OCI-LY7 (cell line): ENCODE data around the gene INTS1. TPM values are rescaled to one million over a fixed set of nuclear protein-coding genes. Genes with fewer than 3 reads are reported as not detected.

Experiments
- BruUV-seq: library from RNA; stranded (reverse); fragments of 400-500 nt; replicated peaks from 2 replicates; lab custom pipeline; 2021; lab: Mats Ljungman, UMichigan
- CTCF ChIA-PET: fragments of 300-600 bp; sonication (Branson Sonifier 250); formaldehyde crosslinking; loops from one replicate; lab custom pipeline; 2022; ENCODE audit warnings: antibody characterized with exemption; ENCODE audit not compliant: unreplicated experiment; lab: Charles Lee
- POLR2A ChIA-PET: fragments of 300-600 bp; sonication (Branson Sonifier 250); formaldehyde crosslinking; loops from one replicate; lab custom pipeline; 2022; ENCODE audit warnings: antibody characterized with exemption; lab: Charles Lee
- DNase-seq: peaks from one replicate; pipeline ENCODE4 v3.0.0-alpha.2; 2015; ENCODE audit warnings: low spot score
- H2AFZ ChIP-seq: fragments of 200-600 bp; sonication (generic), shearing (Covaris generic); 2 replicates; pipeline ENCODE4 v1.6.1; 2014; ENCODE audit warnings: mild to moderate bottlenecking, antibody characterized with exemption, low read length, moderate library complexity
- H3K27ac ChIP-seq: fragments of 200-600 bp; sonication (generic); 2 replicates; pipeline ENCODE4 v1.5.1; 2014; ENCODE audit warnings: mixed run types, low read depth, mild to moderate bottlenecking, moderate library complexity, low read length, inconsistent platforms; ENCODE audit not compliant: poor library complexity, severe bottlenecking
- H3K36me3 ChIP-seq: fragments of 200-600 bp; sonication (generic); 2 replicates; pipeline ENCODE4 v1.6.1; 2014; ENCODE audit warnings: mild to moderate bottlenecking, antibody characterized with exemption, low read length, moderate library complexity, mixed read lengths; ENCODE audit not compliant: insufficient read depth
- H3K4me1 ChIP-seq: fragments of 200-600 bp; sonication (generic); 2 replicates; pipeline ENCODE4 v1.5.1; 2014; ENCODE audit warnings: mild to moderate bottlenecking, low read length; ENCODE audit not compliant: insufficient read depth, poor library complexity, severe bottlenecking
- H3K4me2 ChIP-seq: fragments of 200-600 bp; sonication (generic); 2 replicates; pipeline ENCODE4 v1.6.1; 2014; ENCODE audit warnings: mild to moderate bottlenecking, low read length
- H3K4me3 ChIP-seq: fragments of 200-600 bp; sonication (generic); 2 replicates; pipeline ENCODE4 v1.5.1; 2014; ENCODE audit warnings: mild to moderate bottlenecking, low read depth, low read length; ENCODE audit not compliant: poor library complexity, severe bottlenecking
- H3K79me2 ChIP-seq: fragments of 200-600 bp; sonication (generic); 2 replicates; pipeline ENCODE4 v1.6.1; 2016; ENCODE audit warnings: low read depth, mild to moderate bottlenecking, low read length, moderate library complexity, mixed read lengths; ENCODE audit not compliant: insufficient read depth
- H3K9me2 ChIP-seq: fragments of 200-600 bp; sonication (generic); 2 replicates; pipeline ENCODE4 v1.6.1; 2016; ENCODE audit warnings: mild to moderate bottlenecking, low read length, mixed read lengths; ENCODE audit not compliant: insufficient read depth
- H3K9me3 ChIP-seq: fragments of 200-600 bp; sonication (generic); 2 replicates; pipeline ENCODE4 v1.6.1; 2014; ENCODE audit warnings: mild to moderate bottlenecking, mixed run types, low read length, mixed read lengths
- H4K20me1 ChIP-seq: fragments of 200-600 bp; sonication (generic); 2 replicates; pipeline ENCODE4 v1.6.1; 2014; ENCODE audit warnings: mild to moderate bottlenecking, antibody characterized with exemption, low read length, moderate library complexity, mixed read lengths; ENCODE audit not compliant: insufficient read depth
- EZH2phosphoT487 ChIP-seq: fragments of 200-600 bp; sonication (generic); IDR thresholded peaks from 2 replicates; pipeline ENCODE4 v1.6.1; 2018; ENCODE audit warnings: low read depth, borderline replicate concordance, mild to moderate bottlenecking, mixed run types, antibody characterized with exemption, low read length, moderate library complexity, mixed read lengths
- intact Hi-C: fragments of 100-400 bp; cut with micrococcal nuclease; formaldehyde crosslinking; loops from one replicate; pipeline ENCODE4 v1.10.0; 2022; ENCODE audit not compliant: unreplicated experiment
- total RNA-seq, 2 experiments: library from RNA; depleted of rRNA in 1 of 2; stranded (reverse); fragments of >200 nt in 1 of 2; shearing (Covaris generic) in 1 of 2; gene quantifications; 2 replicates each; pipeline ENCODE4 v1.2.3, GENCODE V29; 2014 to 2022
- TF ChIP-seq, protein P1 (sequence below): fragments of 200-600 bp; sonication (generic); conservative IDR thresholded peaks from 2 replicates; pipeline ENCODE4 v1.5.1; 2014; ENCODE audit warnings: mild to moderate bottlenecking, antibody characterized with exemption, low read length, moderate library complexity, mixed read lengths

Gene INTS1
- total RNA-seq, 2 experiments from 2014 or later = 83.6 to 188 TPM

- intact Hi-C loops = no loop called here
- BruUV-seq = no TSS peak
- Histone ChIP-seq H4K20me1 (no peaks in the 10 kb centered on the region), H3K27ac (no peak overlapping the region), H3K4me3 (no peak overlapping the region), H3K4me2 (no peak overlapping the region), H3K4me1 (no peaks in the 10 kb centered on the region), H3K79me2 (no peaks in the 10 kb centered on the region), H3K36me3 (no peaks in the 10 kb centered on the region), H2AFZ (no peak overlapping the region), H3K9me3 (no peaks in the 10 kb centered on the region), H3K9me2 (no peaks in the 10 kb centered on the region)
- TF ChIP-seq EZH2phosphoT487 = no peak
- TF ChIP-seq, protein P1, sequence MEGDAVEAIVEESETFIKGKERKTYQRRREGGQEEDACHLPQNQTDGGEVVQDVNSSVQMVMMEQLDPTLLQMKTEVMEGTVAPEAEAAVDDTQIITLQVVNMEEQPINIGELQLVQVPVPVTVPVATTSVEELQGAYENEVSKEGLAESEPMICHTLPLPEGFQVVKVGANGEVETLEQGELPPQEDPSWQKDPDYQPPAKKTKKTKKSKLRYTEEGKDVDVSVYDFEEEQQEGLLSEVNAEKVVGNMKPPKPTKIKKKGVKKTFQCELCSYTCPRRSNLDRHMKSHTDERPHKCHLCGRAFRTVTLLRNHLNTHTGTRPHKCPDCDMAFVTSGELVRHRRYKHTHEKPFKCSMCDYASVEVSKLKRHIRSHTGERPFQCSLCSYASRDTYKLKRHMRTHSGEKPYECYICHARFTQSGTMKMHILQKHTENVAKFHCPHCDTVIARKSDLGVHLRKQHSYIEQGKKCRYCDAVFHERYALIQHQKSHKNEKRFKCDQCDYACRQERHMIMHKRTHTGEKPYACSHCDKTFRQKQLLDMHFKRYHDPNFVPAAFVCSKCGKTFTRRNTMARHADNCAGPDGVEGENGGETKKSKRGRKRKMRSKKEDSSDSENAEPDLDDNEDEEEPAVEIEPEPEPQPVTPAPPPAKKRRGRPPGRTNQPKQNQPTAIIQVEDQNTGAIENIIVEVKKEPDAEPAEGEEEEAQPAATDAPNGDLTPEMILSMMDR = no peak
- ChIA-PET CTCF (no interaction called here), POLR2A (interaction anchor here (0.7 kb wide), 1 partner anchor 12 kb away, joined by 3 read pairs; no protein-coding TSS in a partner anchor)
- no peak for DNase-seq
Measured at GRCh38 chr7:1549357-1550004, 45.3 kb upstream of the INTS1 start.

- Histone ChIP-seq H3K4me2 (no peak overlapping the region), H3K9me2 (no peaks in the 10 kb centered on the region), H3K79me2 (no peaks in the 10 kb centered on the region), H4K20me1 (no peaks in the 10 kb centered on the region), H3K9me3 (no peaks in the 10 kb centered on the region), H3K36me3 (peaks cover 3% of the 10 kb centered on the region; the same call in 1 of the 2 replicates), H2AFZ (no peak overlapping the region), H3K4me1 (no peaks in the 10 kb centered on the region), H3K27ac (no peak overlapping the region), H3K4me3 (no peak overlapping the region)
- ChIA-PET POLR2A (no interaction called here), CTCF (no interaction called here)
- BruUV-seq = no TSS peak
- TF ChIP-seq EZH2phosphoT487 = no peak
- TF ChIP-seq, protein P1 = no peak
- DNase-seq = no peak
- intact Hi-C loops = no loop called here
Measured at GRCh38 chr7:1548944-1549343, 44.8 kb upstream of the INTS1 start.

DNA sequence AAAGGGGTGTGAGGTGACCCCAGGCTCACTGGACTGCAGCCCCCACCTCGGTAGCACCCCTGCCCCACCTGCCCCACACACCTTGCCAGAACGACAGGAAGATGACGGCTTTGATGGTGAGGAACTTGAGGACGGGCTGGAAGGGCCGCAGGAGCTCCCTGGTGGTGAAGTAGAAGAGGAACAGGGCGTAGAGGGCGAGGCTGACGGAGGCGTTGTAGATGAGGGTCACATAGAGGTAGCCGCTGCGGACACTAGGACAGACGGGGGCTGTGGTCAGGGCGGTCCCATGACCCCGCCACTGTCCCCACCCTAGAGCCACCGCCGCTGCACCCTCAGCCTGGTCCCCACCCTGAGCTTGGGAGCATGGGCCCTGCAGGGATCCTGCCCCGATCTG is 44.2 kb upstream of the INTS1 start:
- Histone ChIP-seq H3K4me2 (no peak overlapping the region), H2AFZ (no peak overlapping the region), H3K27ac (no peak overlapping the region), H3K79me2 (no peaks in the 10 kb centered on the region), H3K4me1 (no peaks in the 10 kb centered on the region), H4K20me1 (no peaks in the 10 kb centered on the region), H3K36me3 (peaks cover 6% of the 10 kb centered on the region; the same call in 1 of the 2 replicates), H3K9me2 (no peaks in the 10 kb centered on the region), H3K9me3 (no peaks in the 10 kb centered on the region), H3K4me3 (no peak overlapping the region)
- no peak for DNase-seq
- ChIA-PET POLR2A (no interaction called here), CTCF (no interaction called here)
- intact Hi-C loops = no loop called here
- no TSS peak for BruUV-seq
- TF ChIP-seq EZH2phosphoT487 = no peak
- TF ChIP-seq, protein P1 = peak; percentile 37; the same call in 1 of the 2 replicates
